Activated CD8-positive, alpha-beta memory T cell treated with anti-CD3 and anti-CD28 coated beads, Interleukin-2, amount 10 ng/mL, durations not matched to agents 7 days and 5 days (primary cell): Measurements from ENCODE around the gene XPC. TPM values are rescaled to one million over a fixed set of nuclear protein-coding genes. Genes with fewer than 3 reads are reported as not detected.
A peak's percentile ranks its signal among the peaks of the same experiment; 100 is the strongest.

ENCODE experiments used
- ATAC-seq: fragments of 150-1000 bp; cut with Tn5 transposase; one replicate; pipeline ENCODE4 v1.10.0; 2021; ENCODE audit warnings: moderate library complexity
- CTCF ChIA-PET: fragments of 350-600 bp; sonication (Branson Sonifier 250); formaldehyde crosslinking; loops from one replicate; lab custom pipeline; 2021; ENCODE audit warnings: antibody characterized with exemption; lab: Charles Lee
- DNase-seq: peaks from one replicate; pipeline ENCODE4 v3.0.0-alpha.2; 2020
- H3K27ac Mint-ChIP-seq: one replicate; pipeline ENCODE4 v1.8.0; 2021; ENCODE audit warnings: mild to moderate bottlenecking, mixed read lengths
- H3K27me3 Mint-ChIP-seq: one replicate; pipeline ENCODE4 v1.8.0; 2021; ENCODE audit warnings: mixed read lengths
- H3K36me3 Mint-ChIP-seq: one replicate; pipeline ENCODE4 v1.8.0; 2021; ENCODE audit warnings: mild to moderate bottlenecking, mixed read lengths
- H3K4me1 Mint-ChIP-seq: one replicate; pipeline ENCODE4 v1.8.0; 2021; ENCODE audit warnings: mixed read lengths
- H3K4me3 Mint-ChIP-seq: one replicate; pipeline ENCODE4 v1.8.0; 2021; ENCODE audit warnings: mild to moderate bottlenecking, moderate library complexity, mixed read lengths
- H3K9me3 Mint-ChIP-seq: one replicate; pipeline ENCODE4 v1.8.0; 2022; ENCODE audit warnings: low read depth, mixed read lengths
- total RNA-seq, 2 experiments: library from RNA; stranded (reverse); gene quantifications; one replicate each; pipeline ENCODE4 v1.2.3, GENCODE V29; 2021

XPC gene
- total RNA-seq, 2 experiments from 2014 or later, result 36.0 to 39.5 TPM

GRCh38 chr3:14129296-14129695 is 49.1 kb downstream of the XPC start:
- CTCF ChIA-PET, result interaction anchor here (0.6 to 0.7 kb wide), 3 partner anchors 11 to 345 kb away, joined by 4 to 5 read pairs (median 4); no protein-coding TSS in a partner anchor
- Mint-ChIP-seq H3K27me3 (no peaks in the 10 kb centered on the region), H3K36me3 (peaks cover 34% of the 10 kb centered on the region), H3K4me1 (peaks cover 29% of the 10 kb centered on the region), H3K9me3 (no peaks in the 10 kb centered on the region), H3K4me3 (no peak overlapping the region), H3K27ac (no peak overlapping the region)
- ATAC-seq (no peak), DNase-seq (no peak)

- CTCF ChIA-PET, result interaction anchor here (0.6 kb wide), 1 partner anchor 248 kb away, joined by 4 read pairs; no protein-coding TSS in a partner anchor
- no peaks in the 10 kb centered on the region for H3K27me3 Mint-ChIP-seq
- no peak for DNase-seq
- H3K27ac Mint-ChIP-seq, result no peak overlapping the region
- H3K4me1 Mint-ChIP-seq, result peaks cover 32% of the 10 kb centered on the region
- peaks cover 34% of the 10 kb centered on the region for H3K36me3 Mint-ChIP-seq
- no peaks in the 10 kb centered on the region for H3K9me3 Mint-ChIP-seq
- no peak for ATAC-seq
- H3K4me3 Mint-ChIP-seq, result no peak overlapping the region
Observed at GRCh38 chr3:14128724-14129123, 49.7 kb downstream of the XPC start.

- no peak for ATAC-seq
- H3K27ac Mint-ChIP-seq, result peak overlapping the region; percentile 59
- H3K4me3 Mint-ChIP-seq, result no peak overlapping the region
- H3K27me3 Mint-ChIP-seq, result no peaks in the 10 kb centered on the region
- H3K36me3 Mint-ChIP-seq, result peaks cover 34% of the 10 kb centered on the region
- no peaks in the 10 kb centered on the region for H3K9me3 Mint-ChIP-seq
- CTCF ChIA-PET, result no interaction called here
- DNase-seq, result peak; percentile 40
- H3K4me1 Mint-ChIP-seq, result peaks cover 43% of the 10 kb centered on the region
Observed at GRCh38 chr3:14127516-14128161, 50.8 kb downstream of the XPC start.

DNA sequence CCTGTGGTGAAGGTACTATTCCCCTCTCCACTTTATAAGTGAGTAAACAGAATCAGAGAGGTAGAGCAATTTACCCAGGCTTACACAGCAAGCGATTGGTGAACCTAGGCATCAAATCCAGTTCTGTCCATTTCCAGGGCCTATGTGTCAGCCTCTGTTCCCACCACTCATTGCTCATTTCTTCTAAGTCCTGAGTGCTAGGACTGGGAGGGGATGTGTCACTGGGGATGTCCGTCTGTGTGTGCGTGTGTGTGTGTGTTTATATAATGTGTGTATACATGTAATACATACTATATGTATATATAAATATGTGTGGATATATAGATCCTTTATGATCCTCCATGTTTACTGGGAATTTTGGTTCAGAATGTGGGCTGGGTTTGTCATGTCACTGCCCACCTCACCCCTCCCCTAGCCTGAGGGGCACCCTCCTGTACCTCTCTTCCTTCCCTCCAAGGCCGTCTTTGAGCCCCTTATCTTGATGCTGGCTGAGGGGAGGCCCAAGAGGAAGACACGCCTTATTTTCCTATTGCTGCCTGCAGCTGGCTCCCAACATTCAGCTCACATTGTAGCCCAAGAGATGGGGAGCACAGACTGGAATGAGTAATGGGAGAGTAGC is 51.4 kb downstream of the XPC start:
- Mint-ChIP-seq H3K36me3 (peaks cover 36% of the 10 kb centered on the region), H3K27ac (no peak overlapping the region), H3K9me3 (no peaks in the 10 kb centered on the region), H3K4me3 (no peak overlapping the region), H3K4me1 (peaks cover 49% of the 10 kb centered on the region), H3K27me3 (no peaks in the 10 kb centered on the region)
- CTCF ChIA-PET, result interaction anchor here (3.3 kb wide), 1 partner anchor 18 kb away, joined by 18 read pairs; no protein-coding TSS in a partner anchor
- peak; percentile 26 for DNase-seq
- no peak for ATAC-seq

- H3K4me1 Mint-ChIP-seq, result peaks cover 53% of the 10 kb centered on the region
- H3K4me3 Mint-ChIP-seq, result peak overlapping the region; percentile 99
- ATAC-seq, result no peak
- H3K9me3 Mint-ChIP-seq, result no peaks in the 10 kb centered on the region
- H3K36me3 Mint-ChIP-seq, result peaks cover 38% of the 10 kb centered on the region
- peak overlapping the region; percentile 88 for H3K27ac Mint-ChIP-seq
- H3K27me3 Mint-ChIP-seq, result no peaks in the 10 kb centered on the region
- no peak for DNase-seq
- CTCF ChIA-PET, result interaction anchor here (1.3 to 3.3 kb wide), 4 partner anchors 12 to 77 kb away, joined by 5 to 19 read pairs (median 12); partner anchors contain the start of genes LSM3 and XPC
Observed at GRCh38 chr3:14126017-14126886, 52.1 kb downstream of the XPC start.

DNA sequence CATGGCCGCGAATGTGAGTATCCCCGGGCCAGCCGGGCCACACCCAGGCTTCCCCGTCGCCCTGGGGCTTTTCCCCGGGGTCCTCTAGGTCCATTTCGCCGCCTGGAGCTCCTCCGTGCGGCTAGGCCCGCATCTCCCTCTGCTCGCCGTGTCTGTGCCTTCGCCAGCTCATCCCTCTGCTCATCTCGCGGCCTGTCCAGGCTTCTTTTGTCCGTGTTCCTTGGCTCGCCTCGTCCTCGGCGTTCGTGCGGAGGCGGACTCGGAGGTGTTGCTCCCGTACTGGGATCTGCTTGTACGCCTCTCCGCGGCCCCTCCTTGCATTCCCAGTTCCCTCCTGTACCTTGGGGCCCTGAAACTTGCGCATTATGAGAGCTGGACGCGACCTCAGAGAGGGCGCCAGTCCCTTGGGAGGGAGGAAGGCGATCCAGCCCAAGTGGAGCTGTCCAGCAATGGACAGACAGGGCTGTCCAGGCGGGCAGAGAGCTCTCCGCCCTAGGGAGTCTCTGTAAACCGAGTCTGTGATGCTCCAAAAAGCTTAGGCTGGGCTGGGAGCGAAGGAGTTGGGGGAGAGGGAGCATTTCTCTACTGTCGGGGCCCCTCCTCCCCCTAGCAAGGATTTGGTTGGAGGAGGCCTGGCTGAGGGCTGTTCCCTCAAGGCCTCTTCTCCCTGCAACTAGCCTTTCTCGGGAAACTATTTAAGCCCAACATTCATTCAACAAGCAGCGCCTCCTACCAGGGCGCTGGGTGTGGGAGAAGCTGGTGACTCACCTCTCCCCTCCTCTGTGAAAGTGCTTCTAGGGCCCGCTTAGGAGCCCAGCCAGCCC is 53.0 kb downstream of the XPC start:
- peaks cover 55% of the 10 kb centered on the region for H3K4me1 Mint-ChIP-seq
- ATAC-seq (peak; percentile 37), DNase-seq (peak; percentile 72)
- H3K36me3 Mint-ChIP-seq, result peaks cover 40% of the 10 kb centered on the region
- CTCF ChIA-PET, result interaction anchor here (1.0 to 3.3 kb wide), 6 partner anchors 12 to 229 kb away, joined by 4 to 19 read pairs (median 10); partner anchors contain the start of genes LSM3 and XPC
- H3K9me3 Mint-ChIP-seq, result no peaks in the 10 kb centered on the region
- H3K27me3 Mint-ChIP-seq, result no peaks in the 10 kb centered on the region
- H3K27ac Mint-ChIP-seq, result peak overlapping the region; percentile 88
- H3K4me3 Mint-ChIP-seq, result peak overlapping the region; percentile 99

GRCh38 chr3:14124615-14125192 is 53.7 kb downstream of the XPC start, which contains the start of the genes CHCHD4 and TMEM43:
Gene CHCHD4, minus strand, starts transcription at chr3:14124870. Its CDS starts 194 bp downstream, at chr3:14124676.
Gene TMEM43, plus strand, starts transcription at chr3:14125052. Its CDS starts 142 bp downstream, at chr3:14125194.
- H3K4me1 Mint-ChIP-seq, result peaks cover 60% of the 10 kb centered on the region
- ATAC-seq (peak; percentile 90), DNase-seq (peak; percentile 99)
- peak within 1 kb of the TSS; percentile 89 for H3K27ac Mint-ChIP-seq
- CTCF ChIA-PET, result interaction anchor here (1.0 to 3.3 kb wide), 7 partner anchors 11 to 239 kb away, joined by 4 to 19 read pairs (median 6); partner anchors contain the start of genes LSM3 and XPC
- H3K9me3 Mint-ChIP-seq, result no peaks in the 10 kb centered on the region
- H3K27me3 Mint-ChIP-seq, result no peaks in the 10 kb centered on the region
- H3K36me3 Mint-ChIP-seq, result peaks cover 36% of the 10 kb centered on the region
- H3K4me3 Mint-ChIP-seq, result peak within 1 kb of the TSS; percentile 99

DNA sequence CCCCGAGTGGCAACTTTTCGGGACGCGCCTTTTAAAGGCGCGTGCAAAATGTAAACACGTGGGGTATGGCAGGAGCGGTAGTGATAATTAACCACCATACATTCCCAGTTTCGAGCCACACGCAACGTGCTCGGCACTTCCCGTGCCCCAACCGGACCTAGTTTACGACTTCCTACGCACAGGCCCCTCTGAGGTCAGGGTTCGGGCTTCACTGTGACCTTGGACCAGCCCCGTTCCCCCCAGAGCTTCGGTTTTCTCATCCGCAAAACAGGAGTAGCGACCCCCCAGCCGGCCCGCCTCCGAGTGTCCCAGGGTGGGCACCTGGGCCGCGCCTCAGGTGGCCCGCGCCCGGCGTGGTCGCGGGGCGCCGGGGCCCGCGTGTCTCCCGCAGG is 54.2 kb downstream of the XPC start:
- Mint-ChIP-seq H3K9me3 (no peaks in the 10 kb centered on the region), H3K36me3 (peaks cover 33% of the 10 kb centered on the region), H3K27me3 (no peaks in the 10 kb centered on the region), H3K27ac (peak overlapping the region; percentile 89), H3K4me1 (peaks cover 61% of the 10 kb centered on the region), H3K4me3 (peak overlapping the region; percentile 99)
- peak; percentile 42 for ATAC-seq
- CTCF ChIA-PET, result interaction anchor here (1.0 to 3.3 kb wide), 6 partner anchors 10 to 239 kb away, joined by 3 to 19 read pairs (median 8); partner anchors contain the start of genes LSM3 and XPC
- DNase-seq, result peak; percentile 81

DNA sequence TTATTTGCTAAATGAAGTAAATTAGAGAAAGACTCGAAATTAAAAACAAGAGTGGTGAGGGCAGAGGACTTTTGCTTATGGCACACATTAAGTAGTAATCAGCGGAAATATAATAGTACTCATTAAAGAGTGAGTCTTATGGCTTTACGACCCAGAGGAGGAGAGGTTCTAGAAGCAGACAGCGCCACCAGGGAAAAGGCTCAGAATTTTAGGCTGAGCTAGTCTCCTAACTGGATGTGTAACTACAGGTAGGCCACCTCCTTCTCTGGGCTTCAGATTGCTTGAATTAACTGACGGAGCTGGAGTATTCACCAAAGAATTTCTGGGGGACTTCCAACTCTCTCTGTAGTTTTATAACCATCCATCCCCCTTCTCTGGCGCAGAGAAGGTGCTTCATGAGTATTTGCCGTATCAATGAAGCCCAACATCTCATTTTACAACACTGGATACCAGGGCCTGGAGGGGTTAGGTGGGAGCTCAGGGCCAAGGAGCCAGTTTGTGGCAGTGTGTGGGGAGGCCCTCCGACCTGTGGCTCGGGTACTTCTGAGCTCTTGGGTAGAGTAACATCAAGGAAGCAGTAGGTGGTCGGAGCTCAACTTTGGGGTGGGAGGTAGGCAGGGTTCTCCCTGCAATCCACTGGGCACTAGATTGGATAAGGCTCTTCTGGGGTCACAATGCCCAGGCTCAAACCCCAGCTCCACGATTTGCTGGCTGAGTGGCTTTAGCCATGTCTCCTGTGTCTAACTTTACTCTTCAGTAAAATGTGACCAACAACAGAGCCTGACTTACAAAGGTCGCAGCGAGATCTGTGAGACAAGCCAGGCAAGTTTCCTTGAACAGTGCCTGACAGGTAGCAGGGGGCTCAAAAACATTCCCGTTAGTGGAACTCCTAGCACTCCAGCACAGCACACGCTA is 54.8 kb downstream of the XPC start:
- DNase-seq (peak; percentile 41), ATAC-seq (no peak)
- Mint-ChIP-seq H3K27ac (peak overlapping the region; percentile 89), H3K4me1 (peaks cover 59% of the 10 kb centered on the region), H3K4me3 (peak overlapping the region; percentile 99), H3K27me3 (no peaks in the 10 kb centered on the region), H3K36me3 (peaks cover 27% of the 10 kb centered on the region), H3K9me3 (no peaks in the 10 kb centered on the region)
- CTCF ChIA-PET, result interaction anchor here (1.0 to 3.3 kb wide), 6 partner anchors 10 to 238 kb away, joined by 3 to 19 read pairs (median 8); partner anchors contain the start of genes LSM3 and XPC

DNA sequence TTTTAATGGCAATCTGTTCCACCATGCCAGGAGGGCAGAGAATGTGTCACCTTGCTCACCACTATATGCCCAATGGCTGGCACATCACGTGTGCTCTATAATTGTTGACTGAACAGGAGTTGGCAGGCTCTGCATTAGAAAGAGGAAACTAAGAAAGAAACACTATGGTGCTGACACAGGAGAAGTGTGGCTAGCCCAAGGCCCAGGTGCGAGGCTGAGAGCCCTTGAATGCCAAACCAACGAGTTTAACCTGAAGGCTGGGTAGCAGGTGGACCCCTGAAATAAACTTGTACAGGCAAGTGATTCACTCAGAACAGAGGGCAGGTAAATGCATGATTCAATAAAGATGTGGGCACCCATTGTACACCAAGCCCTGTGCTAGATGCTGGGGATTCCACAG is 56.1 kb downstream of the XPC start:
- Mint-ChIP-seq H3K9me3 (no peaks in the 10 kb centered on the region), H3K27me3 (no peaks in the 10 kb centered on the region), H3K4me3 (peak overlapping the region; percentile 37), H3K4me1 (peaks cover 47% of the 10 kb centered on the region), H3K27ac (peak overlapping the region; percentile 89), H3K36me3 (peaks cover 15% of the 10 kb centered on the region)
- DNase-seq (peak; percentile 34), ATAC-seq (no peak)
- CTCF ChIA-PET, result interaction anchor here (1.1 to 1.5 kb wide), 3 partner anchors 21 to 226 kb away, joined by 3 to 4 read pairs (median 3); no protein-coding TSS in a partner anchor

- no peaks in the 10 kb centered on the region for H3K27me3 Mint-ChIP-seq
- no peaks in the 10 kb centered on the region for H3K9me3 Mint-ChIP-seq
- peaks cover 14% of the 10 kb centered on the region for H3K36me3 Mint-ChIP-seq
- no peak for ATAC-seq
- no peak overlapping the region for H3K27ac Mint-ChIP-seq
- H3K4me1 Mint-ChIP-seq, result peaks cover 43% of the 10 kb centered on the region
- DNase-seq, result no peak
- no peak overlapping the region for H3K4me3 Mint-ChIP-seq
- CTCF ChIA-PET, result interaction anchor here (1.1 to 1.5 kb wide), 2 partner anchors 22 to 225 kb away, joined by 3 to 4 read pairs; no protein-coding TSS in a partner anchor
Observed at GRCh38 chr3:14121859-14122258, 56.5 kb downstream of the XPC start.
